Activated T-cell treated with anti-CD3 and anti-CD28 coated beads, Interleukin-2, amount 50 U/mL, for 24 hours (primary cell): ENCODE data around the gene ARHGAP18.

Experiments used
- DNase-seq: peaks from one replicate; pipeline ENCODE4 v3.0.0-alpha.2; 2020
- H3K27ac Mint-ChIP-seq: 2 replicates; pipeline ENCODE4 v1.8.0; 2020; ENCODE audit warnings: mild to moderate bottlenecking, mixed read lengths
- H3K27me3 Mint-ChIP-seq: 2 replicates; pipeline ENCODE4 v1.8.0; 2020; ENCODE audit warnings: mixed read lengths
- H3K36me3 Mint-ChIP-seq: 2 replicates; pipeline ENCODE4 v1.8.0; 2020; ENCODE audit warnings: low read depth, mixed read lengths
- H3K4me1 Mint-ChIP-seq: 2 replicates; pipeline ENCODE4 v1.8.0; 2020; ENCODE audit warnings: low read depth, mixed read lengths
- H3K4me3 Mint-ChIP-seq: 2 replicates; pipeline ENCODE4 v1.8.0; 2020; ENCODE audit warnings: mild to moderate bottlenecking, moderate library complexity, mixed read lengths
- H3K9me3 Mint-ChIP-seq: 2 replicates; pipeline ENCODE4 v1.8.0; 2020; ENCODE audit warnings: mixed read lengths

Gene ARHGAP18

GRCh38 chr6:129708496-129709195 is 1.3 kb downstream of the ARHGAP18 start:
- H3K9me3 Mint-ChIP-seq = no peaks in the 10 kb centered on the region
- peaks cover 33% of the 10 kb centered on the region for H3K4me1 Mint-ChIP-seq
- H3K27me3 Mint-ChIP-seq = peaks cover 7% of the 10 kb centered on the region
- H3K4me3 Mint-ChIP-seq = peak overlapping the region; percentile 94
- peaks cover 6% of the 10 kb centered on the region for H3K36me3 Mint-ChIP-seq
- H3K27ac Mint-ChIP-seq = peak overlapping the region; percentile 23
- no peak for DNase-seq

DNA sequence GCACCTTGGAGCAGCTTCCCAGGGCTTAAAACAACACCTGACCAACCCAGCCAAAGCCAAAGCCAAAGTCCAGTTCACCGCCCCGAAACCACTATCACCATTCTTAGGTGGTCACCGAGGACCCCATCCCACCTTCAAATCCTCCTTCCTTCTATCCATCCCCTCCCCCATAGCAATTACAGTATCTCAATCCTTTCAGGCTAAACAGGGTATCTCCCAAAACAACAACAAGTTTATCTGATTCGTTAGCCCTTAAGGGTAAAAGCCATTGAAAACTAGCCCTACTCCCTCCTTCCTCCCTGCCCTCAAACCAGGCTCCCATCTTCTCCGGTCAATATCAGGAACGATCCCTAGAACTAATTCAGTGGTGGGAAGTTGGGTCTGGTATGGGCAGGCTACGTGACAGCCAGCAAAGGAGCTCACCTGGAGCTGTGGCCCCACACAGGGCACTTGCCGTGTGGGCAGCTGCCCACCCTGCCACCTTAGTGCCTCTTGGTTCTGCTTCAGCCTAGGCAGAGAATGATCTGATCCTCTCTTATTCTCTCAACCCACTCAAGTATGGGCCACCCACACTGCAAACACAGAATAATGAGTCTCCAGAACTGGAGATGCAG is 2.0 kb downstream of the ARHGAP18 start:
- Mint-ChIP-seq H3K9me3 (no peaks in the 10 kb centered on the region), H3K4me1 (peaks cover 33% of the 10 kb centered on the region), H3K27ac (no peak overlapping the region), H3K36me3 (peaks cover 6% of the 10 kb centered on the region), H3K27me3 (peaks cover 7% of the 10 kb centered on the region), H3K4me3 (no peak overlapping the region)
- no peak for DNase-seq

GRCh38 chr6:129707028-129707427 is 2.9 kb downstream of the ARHGAP18 start:
- H3K4me1 Mint-ChIP-seq = peaks cover 33% of the 10 kb centered on the region
- no peak overlapping the region for H3K27ac Mint-ChIP-seq
- DNase-seq = no peak
- no peak overlapping the region for H3K4me3 Mint-ChIP-seq
- H3K27me3 Mint-ChIP-seq = peaks cover 7% of the 10 kb centered on the region
- H3K9me3 Mint-ChIP-seq = no peaks in the 10 kb centered on the region
- peaks cover 6% of the 10 kb centered on the region for H3K36me3 Mint-ChIP-seq

GRCh38 chr6:129705212-129705611 is 4.8 kb downstream of the ARHGAP18 start:
- peaks cover 6% of the 10 kb centered on the region for H3K36me3 Mint-ChIP-seq
- no peak overlapping the region for H3K4me3 Mint-ChIP-seq
- H3K27ac Mint-ChIP-seq = no peak overlapping the region
- H3K27me3 Mint-ChIP-seq = no peaks in the 10 kb centered on the region
- H3K9me3 Mint-ChIP-seq = no peaks in the 10 kb centered on the region
- H3K4me1 Mint-ChIP-seq = peaks cover 27% of the 10 kb centered on the region
- no peak for DNase-seq

DNA sequence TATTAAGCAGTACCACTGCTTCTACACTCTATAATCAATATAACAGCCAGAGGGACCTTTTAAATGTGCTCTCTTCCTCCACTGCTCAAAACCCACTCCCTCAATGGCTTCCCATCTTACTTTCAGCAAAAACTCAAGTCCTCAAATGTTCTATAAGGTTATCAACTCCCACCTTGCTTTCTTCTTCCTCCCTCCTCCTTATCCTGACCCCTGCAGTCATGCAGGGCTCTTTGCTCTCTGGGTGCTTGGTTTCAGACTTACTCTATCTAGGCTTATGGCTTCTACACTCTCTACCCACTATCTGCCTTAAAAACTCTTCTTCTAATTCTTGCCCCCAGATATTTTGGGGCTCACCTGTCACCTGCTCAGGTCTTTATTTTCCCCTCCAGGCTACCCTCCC is 5.3 kb downstream of the ARHGAP18 start:
- no peaks in the 10 kb centered on the region for H3K9me3 Mint-ChIP-seq
- H3K27ac Mint-ChIP-seq = no peak overlapping the region
- no peak for DNase-seq
- H3K27me3 Mint-ChIP-seq = no peaks in the 10 kb centered on the region
- peaks cover 3% of the 10 kb centered on the region for H3K36me3 Mint-ChIP-seq
- H3K4me3 Mint-ChIP-seq = no peak overlapping the region
- peaks cover 23% of the 10 kb centered on the region for H3K4me1 Mint-ChIP-seq

DNA sequence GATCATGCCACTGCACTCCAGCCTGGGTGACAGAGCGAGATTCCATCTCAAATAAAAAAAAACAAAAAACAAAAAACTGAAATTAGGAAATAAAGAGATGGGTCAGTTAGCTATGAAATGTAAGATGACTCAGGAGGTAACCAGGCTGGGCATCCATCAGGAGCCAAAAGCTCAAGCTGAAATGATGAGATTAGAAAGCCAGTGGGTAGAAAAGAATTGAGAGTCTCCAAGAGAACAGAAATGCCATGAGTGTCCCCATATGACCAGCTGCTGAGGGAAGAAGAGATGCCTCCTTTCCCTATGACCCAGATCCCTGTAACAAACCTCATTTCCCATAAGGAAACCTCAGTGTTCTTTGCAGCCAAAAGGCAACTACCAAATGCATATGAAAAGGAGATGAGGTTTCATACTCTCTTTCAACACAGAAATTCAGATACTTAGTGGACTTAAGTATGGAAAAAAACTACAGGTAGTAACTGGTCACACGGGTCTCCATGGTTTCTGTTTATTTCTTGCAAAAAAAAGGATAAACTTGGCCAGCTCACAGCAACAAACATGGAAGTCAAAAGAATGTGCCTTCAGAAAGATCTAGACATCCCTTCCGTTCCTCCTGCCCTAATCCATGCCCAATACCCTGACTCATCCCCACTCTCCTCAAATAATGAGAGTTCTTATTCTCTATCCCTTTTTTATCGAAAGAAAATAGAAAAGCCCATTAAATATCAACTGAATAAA is 8.1 kb downstream of the ARHGAP18 start:
- no peak for DNase-seq
- peaks cover 6% of the 10 kb centered on the region for H3K4me1 Mint-ChIP-seq
- no peaks in the 10 kb centered on the region for H3K27me3 Mint-ChIP-seq
- H3K27ac Mint-ChIP-seq = no peak overlapping the region
- peaks cover 1% of the 10 kb centered on the region for H3K36me3 Mint-ChIP-seq
- no peak overlapping the region for H3K4me3 Mint-ChIP-seq
- H3K9me3 Mint-ChIP-seq = no peaks in the 10 kb centered on the region

GRCh38 chr6:129700666-129701065 is 9.3 kb downstream of the ARHGAP18 start:
- H3K27ac Mint-ChIP-seq = no peak overlapping the region
- no peaks in the 10 kb centered on the region for H3K27me3 Mint-ChIP-seq
- H3K4me1 Mint-ChIP-seq = peaks cover 17% of the 10 kb centered on the region
- no peak overlapping the region for H3K4me3 Mint-ChIP-seq
- no peak for DNase-seq
- H3K9me3 Mint-ChIP-seq = no peaks in the 10 kb centered on the region
- no peaks in the 10 kb centered on the region for H3K36me3 Mint-ChIP-seq

- DNase-seq = no peak
- H3K4me1 Mint-ChIP-seq = peaks cover 23% of the 10 kb centered on the region
- no peaks in the 10 kb centered on the region for H3K27me3 Mint-ChIP-seq
- H3K4me3 Mint-ChIP-seq = no peak overlapping the region
- no peaks in the 10 kb centered on the region for H3K9me3 Mint-ChIP-seq
- no peak overlapping the region for H3K27ac Mint-ChIP-seq
- H3K36me3 Mint-ChIP-seq = no peaks in the 10 kb centered on the region
These were observed 10.3 kb downstream of the ARHGAP18 start for GRCh38 chr6:129699659-129700058.

DNA sequence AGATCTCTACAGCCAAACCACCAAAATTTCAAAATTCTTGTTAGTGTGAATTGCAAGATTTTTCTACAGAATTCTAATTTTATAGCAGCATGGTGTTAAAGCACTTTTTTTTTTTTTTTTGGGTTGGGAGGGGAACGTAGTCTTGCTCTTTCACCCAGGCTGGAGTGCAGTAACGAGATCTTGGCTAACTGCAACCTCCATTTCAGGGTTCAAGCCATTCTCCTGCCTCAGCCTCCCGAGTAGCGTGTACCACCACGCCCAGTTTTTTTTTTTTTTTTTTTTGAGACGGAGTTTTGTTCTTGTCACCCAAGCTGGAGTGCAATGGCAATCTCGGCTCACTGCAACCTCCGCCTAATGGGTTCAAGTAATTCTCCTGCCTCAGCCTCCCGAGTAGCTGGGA is 11.5 kb downstream of the ARHGAP18 start:
- no peak for DNase-seq
- Mint-ChIP-seq H3K4me3 (no peak overlapping the region), H3K36me3 (no peaks in the 10 kb centered on the region), H3K4me1 (peaks cover 23% of the 10 kb centered on the region), H3K27me3 (no peaks in the 10 kb centered on the region), H3K9me3 (no peaks in the 10 kb centered on the region), H3K27ac (no peak overlapping the region)

DNA sequence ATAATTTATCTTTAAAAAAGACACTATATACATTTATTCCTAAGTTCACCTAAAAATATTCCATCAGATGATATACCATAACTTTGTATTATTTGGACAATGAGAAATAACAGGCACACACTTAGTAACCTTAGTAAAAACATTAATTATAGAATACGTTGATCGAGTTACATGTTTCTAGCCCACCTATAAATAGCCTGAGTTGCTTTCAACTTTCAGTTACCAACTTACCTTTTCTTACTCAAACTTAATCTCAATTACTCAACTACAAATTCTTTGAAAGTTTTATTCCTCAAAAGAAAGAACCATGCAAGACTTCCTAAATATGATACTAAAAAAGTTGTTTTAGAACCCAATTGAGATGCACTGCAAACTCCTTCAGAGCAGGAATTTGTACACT is 12.2 kb downstream of the ARHGAP18 start:
- Mint-ChIP-seq H3K9me3 (no peaks in the 10 kb centered on the region), H3K36me3 (no peaks in the 10 kb centered on the region), H3K4me1 (peaks cover 27% of the 10 kb centered on the region), H3K4me3 (no peak overlapping the region), H3K27me3 (no peaks in the 10 kb centered on the region), H3K27ac (no peak overlapping the region)
- no peak for DNase-seq

DNA sequence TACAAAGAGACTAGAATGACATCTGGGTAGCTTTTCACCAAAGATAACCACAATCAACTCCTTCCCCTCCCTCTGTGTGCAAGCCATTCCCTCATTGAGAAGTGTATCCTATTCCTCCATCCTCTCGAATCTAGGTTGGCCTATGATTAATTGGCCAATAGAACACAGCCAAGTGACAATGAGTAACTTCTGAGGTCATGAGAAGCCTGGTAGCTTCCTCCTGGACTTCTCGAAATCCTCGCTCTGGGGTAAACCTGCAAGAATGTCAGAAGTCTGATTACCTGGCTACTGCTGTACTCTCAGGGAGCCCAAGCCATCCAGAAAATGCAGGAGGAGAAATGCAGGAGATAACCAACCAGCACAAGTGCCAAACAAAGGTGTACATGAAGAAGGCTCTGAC is 13.1 kb downstream of the ARHGAP18 start:
- Mint-ChIP-seq H3K4me3 (no peak overlapping the region), H3K9me3 (no peaks in the 10 kb centered on the region), H3K27me3 (no peaks in the 10 kb centered on the region), H3K36me3 (no peaks in the 10 kb centered on the region), H3K4me1 (peaks cover 27% of the 10 kb centered on the region), H3K27ac (no peak overlapping the region)
- DNase-seq = no peak

DNA sequence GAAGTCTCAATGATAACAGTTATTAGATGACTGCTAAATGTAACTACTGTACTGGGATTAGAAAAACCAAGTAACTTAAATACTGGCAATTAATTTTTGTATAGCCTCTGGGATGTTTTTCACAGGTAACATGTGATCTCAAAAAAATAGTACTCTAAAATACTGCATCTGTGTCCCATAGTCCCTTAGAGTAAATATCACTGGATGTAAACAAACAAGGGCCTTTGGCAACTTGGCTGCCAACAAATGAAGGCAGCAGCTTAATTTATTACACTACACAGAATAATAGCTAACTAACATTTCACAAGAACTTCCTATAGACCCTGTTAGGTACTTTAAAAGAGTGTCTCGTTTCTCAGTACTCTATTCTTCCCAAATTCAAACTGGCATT is 14.0 kb downstream of the ARHGAP18 start:
- no peaks in the 10 kb centered on the region for H3K9me3 Mint-ChIP-seq
- H3K27me3 Mint-ChIP-seq = no peaks in the 10 kb centered on the region
- no peak for DNase-seq
- H3K4me1 Mint-ChIP-seq = peaks cover 31% of the 10 kb centered on the region
- H3K27ac Mint-ChIP-seq = peak overlapping the region; percentile 45
- H3K4me3 Mint-ChIP-seq = no peak overlapping the region
- no peaks in the 10 kb centered on the region for H3K36me3 Mint-ChIP-seq

GRCh38 chr6:129695373-129696027 is 14.5 kb downstream of the ARHGAP18 start:
- Mint-ChIP-seq H3K36me3 (no peaks in the 10 kb centered on the region), H3K9me3 (no peaks in the 10 kb centered on the region), H3K27me3 (no peaks in the 10 kb centered on the region), H3K4me3 (peak overlapping the region; percentile 8), H3K27ac (peak overlapping the region; percentile 45), H3K4me1 (peaks cover 29% of the 10 kb centered on the region)
- DNase-seq = no peak

DNA sequence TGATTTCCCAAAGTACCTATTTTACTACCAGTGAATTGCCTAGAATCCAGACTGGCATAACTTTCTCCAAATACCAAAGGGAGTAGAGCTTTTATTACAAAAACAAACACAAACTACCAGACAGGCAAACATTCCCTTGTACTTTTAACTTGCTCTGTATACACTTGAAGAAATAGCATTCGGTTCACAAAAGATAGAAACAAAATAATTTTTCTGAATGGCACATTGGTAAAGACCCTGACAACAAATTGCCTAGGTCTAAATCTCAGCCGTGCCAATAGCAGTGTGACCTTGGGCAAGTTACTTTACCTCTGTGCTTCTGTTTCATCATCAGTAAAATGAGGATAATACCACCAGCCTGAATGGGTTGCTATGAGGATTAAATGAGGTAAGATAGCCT is 15.9 kb downstream of the ARHGAP18 start:
- H3K27ac Mint-ChIP-seq = no peak overlapping the region
- H3K36me3 Mint-ChIP-seq = no peaks in the 10 kb centered on the region
- no peaks in the 10 kb centered on the region for H3K27me3 Mint-ChIP-seq
- no peak overlapping the region for H3K4me3 Mint-ChIP-seq
- no peaks in the 10 kb centered on the region for H3K9me3 Mint-ChIP-seq
- DNase-seq = no peak
- H3K4me1 Mint-ChIP-seq = peaks cover 31% of the 10 kb centered on the region

DNA sequence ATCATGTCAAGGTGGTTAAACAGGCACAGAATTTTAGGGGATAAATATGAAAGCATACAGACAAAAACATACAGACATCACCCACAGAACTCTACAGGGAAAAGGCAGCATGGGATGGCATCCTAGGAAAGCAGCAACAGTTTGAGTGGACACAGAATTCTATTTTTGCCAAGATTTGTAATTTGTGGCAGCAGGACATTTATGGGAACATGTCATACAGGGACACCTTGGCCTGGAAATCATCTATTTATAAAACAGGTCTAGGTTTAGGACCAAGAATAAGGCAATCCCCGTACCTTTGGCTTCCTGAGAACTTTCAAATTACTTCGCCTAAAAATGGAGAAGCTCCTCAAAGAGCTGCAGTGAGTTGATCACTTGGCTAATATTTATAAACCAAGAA is 17.5 kb downstream of the ARHGAP18 start:
- Mint-ChIP-seq H3K36me3 (no peaks in the 10 kb centered on the region), H3K4me3 (no peak overlapping the region), H3K27me3 (no peaks in the 10 kb centered on the region), H3K9me3 (no peaks in the 10 kb centered on the region), H3K27ac (no peak overlapping the region), H3K4me1 (peaks cover 41% of the 10 kb centered on the region)
- DNase-seq = no peak
